CD4-positive, CD25-positive, alpha-beta regulatory T cell (primary cell): Measurements from ENCODE around the gene TTC33. TPM values are rescaled to one million over a fixed set of nuclear protein-coding genes. Genes with fewer than 3 reads are reported as not detected.

Source experiments
- ATAC-seq, 2 donors: fragments of 150-1000 bp; cut with Tn5 transposase; one replicate each; pipeline ENCODE4 v1.10.0; 2021; ENCODE audit warnings: low read depth in 2 of 2, moderate number of reproducible peaks in 2 of 2, moderate library complexity in 1 of 2
- DNase-seq, 3 donors: peaks; one replicate each; pipeline versions ENCODE4 v3.0.0 to v3.0.0-alpha.2; 2012 to 2022; ENCODE audit warnings: mixed read lengths in 1 of 3
- H3K27ac ChIP-seq: one replicate; pipeline ENCODE4 v1.7.0; 2013; ENCODE audit warnings: mild to moderate bottlenecking, low read length; ENCODE audit not compliant: insufficient read depth, poor library complexity, severe bottlenecking
- H3K27me3 ChIP-seq: one replicate; pipeline ENCODE4 v1.7.0; 2013; ENCODE audit warnings: low read length; ENCODE audit not compliant: control insufficient read depth, insufficient read depth
- H3K36me3 ChIP-seq: one replicate; pipeline ENCODE4 v1.7.0; 2013; ENCODE audit warnings: mild to moderate bottlenecking, low read length, moderate library complexity; ENCODE audit not compliant: control insufficient read depth, insufficient read depth
- H3K4me1 ChIP-seq: 2 replicates; pipeline ENCODE4 v1.7.0; 2013; ENCODE audit warnings: mild to moderate bottlenecking, low read length; ENCODE audit not compliant: insufficient read depth, control insufficient read depth, poor library complexity, severe bottlenecking
- H3K4me3 ChIP-seq: one replicate; pipeline ENCODE4 v1.7.0; 2013; ENCODE audit warnings: low read depth, mild to moderate bottlenecking, low read length, moderate library complexity
- H3K9me3 ChIP-seq, 2 experiments: 1 replicate in 1 of 2; 2 replicates in 1 of 2; pipeline ENCODE4 v1.7.0; 2013; ENCODE audit warnings: low read length in 2 of 2, mild to moderate bottlenecking in 1 of 2, moderate library complexity in 1 of 2; ENCODE audit not compliant: control insufficient read depth in 2 of 2
- H3K27ac Mint-ChIP-seq, 3 donors: one replicate each; pipeline ENCODE4 v1.8.0; 2020 to 2022; ENCODE audit warnings: mild to moderate bottlenecking in 3 of 3, mixed read lengths in 3 of 3, moderate library complexity in 2 of 3
- H3K27me3 Mint-ChIP-seq: one replicate; pipeline ENCODE4 v1.8.0; 2022; ENCODE audit warnings: mild to moderate bottlenecking, mixed read lengths
- H3K36me3 Mint-ChIP-seq: one replicate; pipeline ENCODE4 v1.8.0; 2020; ENCODE audit warnings: mixed read lengths
- H3K4me1 Mint-ChIP-seq, 4 donors: one replicate each; pipeline ENCODE4 v1.8.0; 2020 to 2022; ENCODE audit warnings: mixed read lengths in 4 of 4, mild to moderate bottlenecking in 1 of 4
- H3K4me3 Mint-ChIP-seq, 4 donors: one replicate each; pipeline ENCODE4 v1.8.0; 2020 to 2022; ENCODE audit warnings: mild to moderate bottlenecking in 4 of 4, mixed read lengths in 4 of 4, moderate library complexity in 3 of 4
- H3K9me3 Mint-ChIP-seq, 7 donors: one replicate each; pipeline ENCODE4 v1.8.0; 2020 to 2022; ENCODE audit warnings: mixed read lengths in 7 of 7, mild to moderate bottlenecking in 3 of 7, moderate library complexity in 2 of 7
- polyA plus RNA-seq, 4 donors: library from polyadenylated mRNA; unstranded; fragments of 300-500 nt; fragmentation: Illumina TruSeq; gene quantifications; one replicate each; pipeline ENCODE4 v1.2.3, GENCODE V29; 2021
- total RNA-seq: library from RNA; stranded (reverse); gene quantifications from one replicate; pipeline ENCODE4 v1.2.3, GENCODE V29; 2022

Gene TTC33
- total and polyA plus RNA-seq, 5 donors from 2014 or later = 12.0 to 19.6 (median 16.7) TPM

DNA sequence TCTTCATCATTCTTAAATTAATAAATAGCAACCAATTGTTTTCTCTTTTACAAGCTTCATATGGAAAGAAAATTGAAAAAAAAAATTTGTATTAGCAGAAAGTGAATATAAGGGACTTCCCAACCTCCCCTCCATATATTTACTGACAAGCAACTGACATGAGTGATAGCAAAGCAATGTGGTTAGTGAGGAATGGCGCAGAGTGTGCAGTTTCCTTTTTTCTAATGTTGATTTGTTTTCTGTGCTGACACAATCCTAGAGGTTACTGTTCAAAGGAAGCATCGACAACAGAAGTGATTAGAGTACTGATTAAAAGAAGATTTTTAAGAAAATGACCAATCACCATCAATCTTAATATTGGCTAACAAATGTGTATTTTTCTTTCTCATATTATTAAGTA lies 77.7 kb downstream of the TTC33 start:
- DNase-seq (peak in 1 of 3 donors; percentile 28), ATAC-seq (no peak)
- Histone ChIP-seq H3K27me3 (no peaks in the 10 kb centered on the region), H3K4me1 (peaks cover 51% of the 10 kb centered on the region), H3K9me3 (no peaks in the 10 kb centered on the region), H3K4me3 (peak overlapping the region; percentile 83), H3K27ac (peak overlapping the region; percentile 90), H3K36me3 (peaks cover 8% of the 10 kb centered on the region)
- Mint-ChIP-seq H3K4me1 (peaks cover 30 to 58% (median 45%) of the 10 kb centered on the region in 4 donors), H3K36me3 (peaks cover 3% of the 10 kb centered on the region), H3K4me3 (peak overlapping the region in 3 of 4 donors; percentile 8 to 97 (median 50)), H3K27me3 (no peaks in the 10 kb centered on the region), H3K27ac (peak overlapping the region in 1 of 3 donors; percentile 90), H3K9me3 (no peaks in the 10 kb centered on the region)

DNA sequence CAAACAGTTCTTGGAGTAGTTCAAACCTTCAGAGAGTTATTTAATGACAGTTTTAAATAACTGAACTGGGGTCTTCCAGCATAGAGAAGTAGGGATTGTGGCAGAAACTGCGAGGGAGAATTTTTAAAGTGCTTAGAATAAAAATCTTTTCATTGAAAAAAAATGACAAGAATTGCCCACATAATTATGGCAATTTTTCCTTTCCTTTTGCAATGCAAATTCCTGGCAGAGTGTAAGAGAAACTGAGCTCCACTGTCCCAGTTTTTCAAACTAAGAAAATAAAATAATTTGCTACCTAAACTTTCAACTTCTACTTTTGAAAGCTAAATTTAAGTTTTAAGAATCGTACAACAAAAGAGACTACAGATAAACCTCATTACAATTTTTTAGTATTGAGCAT lies 78.3 kb downstream of the TTC33 start:
- H3K27ac ChIP-seq = peak overlapping the region; percentile 90
- Mint-ChIP-seq H3K27me3 (no peaks in the 10 kb centered on the region), H3K4me1 (peaks cover 30 to 59% (median 46%) of the 10 kb centered on the region in 4 donors)

DNA sequence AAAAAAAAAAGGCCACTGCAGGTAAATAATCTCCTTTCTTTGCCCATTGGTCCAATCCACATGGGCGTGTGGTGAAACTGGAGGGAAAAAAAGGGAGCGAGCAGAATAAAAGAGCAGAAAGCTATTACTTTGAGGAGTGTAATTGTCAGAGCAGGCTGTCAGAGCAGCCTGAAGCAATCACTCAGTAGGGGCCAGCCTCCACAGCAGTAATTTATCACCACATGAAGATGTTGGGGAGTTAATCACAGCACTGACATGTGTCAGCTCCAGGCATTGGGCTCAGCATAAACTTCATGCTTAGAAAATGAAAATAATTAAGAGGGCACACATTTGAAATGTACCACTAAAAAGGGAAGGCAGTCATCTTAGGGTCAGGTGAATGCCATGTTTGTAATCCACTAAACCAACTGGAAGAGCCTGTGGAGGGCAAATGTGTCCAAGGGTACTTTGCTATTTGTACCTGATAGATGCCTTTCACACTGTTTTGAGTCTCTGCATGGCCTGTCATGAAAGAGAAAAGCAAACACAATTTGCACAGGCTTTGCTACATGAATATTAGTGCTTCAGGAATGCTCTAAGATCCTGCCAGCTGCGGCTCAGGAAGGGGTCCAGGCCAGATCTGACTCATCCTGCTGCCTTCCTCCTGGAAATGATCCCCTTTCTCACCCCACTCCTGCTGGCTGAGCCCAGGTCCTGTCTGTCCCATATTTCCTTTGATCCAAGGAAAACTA lies 79.0 kb downstream of the TTC33 start:
- H3K36me3 Mint-ChIP-seq = no peaks in the 10 kb centered on the region
- peaks cover 30 to 61% (median 47%) of the 10 kb centered on the region in 4 donors for H3K4me1 Mint-ChIP-seq
- ATAC-seq (no peak), DNase-seq (no peak)
- peak overlapping the region; percentile 8 to 80 (median 60) for H3K4me3 Mint-ChIP-seq
- H3K4me1 ChIP-seq = peaks cover 48% of the 10 kb centered on the region
- no peaks in the 10 kb centered on the region for H3K9me3 Mint-ChIP-seq
- H3K27ac ChIP-seq = peak overlapping the region; percentile 90
- no peaks in the 10 kb centered on the region for H3K27me3 ChIP-seq
- peak overlapping the region in 2 of 3 donors; percentile 76 to 86 for H3K27ac Mint-ChIP-seq
- peaks cover 3% of the 10 kb centered on the region for H3K36me3 ChIP-seq
- no peaks in the 10 kb centered on the region for H3K27me3 Mint-ChIP-seq
- peak overlapping the region; percentile 11 for H3K4me3 ChIP-seq
- no peaks in the 10 kb centered on the region for H3K9me3 ChIP-seq

More for the DNA sequence above, 78.3 kb downstream of the TTC33 start:
- DNase-seq (no peak), ATAC-seq (no peak)
- H3K4me1 ChIP-seq = peaks cover 48% of the 10 kb centered on the region
- Mint-ChIP-seq H3K36me3 (peaks cover 3% of the 10 kb centered on the region), H3K9me3 (no peaks in the 10 kb centered on the region), H3K4me3 (no peak overlapping the region), H3K27ac (peak overlapping the region in 1 of 3 donors; percentile 86)
- no peaks in the 10 kb centered on the region for H3K9me3 ChIP-seq
- no peaks in the 10 kb centered on the region for H3K27me3 ChIP-seq
- H3K4me3 ChIP-seq = peak overlapping the region; percentile 83
- H3K36me3 ChIP-seq = peaks cover 8% of the 10 kb centered on the region

- no peaks in the 10 kb centered on the region for H3K27me3 ChIP-seq
- H3K27ac Mint-ChIP-seq = peak overlapping the region; percentile 8 to 86 (median 76)
- no peaks in the 10 kb centered on the region for H3K36me3 ChIP-seq
- no peaks in the 10 kb centered on the region for H3K9me3 ChIP-seq
- peak overlapping the region; percentile 29 for H3K27ac ChIP-seq
- peak overlapping the region; percentile 55 for H3K4me3 ChIP-seq
- ATAC-seq (no peak), DNase-seq (peak in 1 of 3 donors; percentile 59)
- H3K4me3 Mint-ChIP-seq = peak overlapping the region; percentile 33 to 69 (median 41)
- H3K36me3 Mint-ChIP-seq = no peaks in the 10 kb centered on the region
- peaks cover 30 to 72% (median 52%) of the 10 kb centered on the region in 4 donors for H3K4me1 Mint-ChIP-seq
- H3K4me1 ChIP-seq = peaks cover 49% of the 10 kb centered on the region
- no peaks in the 10 kb centered on the region for H3K27me3 Mint-ChIP-seq
- H3K9me3 Mint-ChIP-seq = no peaks in the 10 kb centered on the region
These were observed 80.2 kb downstream of the TTC33 start for GRCh38 chr5:40675396-40676133.

GRCh38 chr5:40674661-40675235 lies 81.0 kb downstream of the TTC33 start:
- Histone ChIP-seq H3K36me3 (no peaks in the 10 kb centered on the region), H3K4me1 (peaks cover 57% of the 10 kb centered on the region), H3K4me3 (no peak overlapping the region), H3K27ac (peak overlapping the region; percentile 18), H3K9me3 (no peaks in the 10 kb centered on the region), H3K27me3 (no peaks in the 10 kb centered on the region)
- H3K4me3 Mint-ChIP-seq = peak overlapping the region in 2 of 4 donors; percentile 3 to 8
- H3K36me3 Mint-ChIP-seq = no peaks in the 10 kb centered on the region
- peaks cover 30 to 80% (median 58%) of the 10 kb centered on the region in 4 donors for H3K4me1 Mint-ChIP-seq
- no peak for ATAC-seq
- H3K9me3 Mint-ChIP-seq = no peaks in the 10 kb centered on the region
- peak overlapping the region in 1 of 3 donors; percentile 3 for H3K27ac Mint-ChIP-seq
- H3K27me3 Mint-ChIP-seq = no peaks in the 10 kb centered on the region
- DNase-seq = no peak

DNA sequence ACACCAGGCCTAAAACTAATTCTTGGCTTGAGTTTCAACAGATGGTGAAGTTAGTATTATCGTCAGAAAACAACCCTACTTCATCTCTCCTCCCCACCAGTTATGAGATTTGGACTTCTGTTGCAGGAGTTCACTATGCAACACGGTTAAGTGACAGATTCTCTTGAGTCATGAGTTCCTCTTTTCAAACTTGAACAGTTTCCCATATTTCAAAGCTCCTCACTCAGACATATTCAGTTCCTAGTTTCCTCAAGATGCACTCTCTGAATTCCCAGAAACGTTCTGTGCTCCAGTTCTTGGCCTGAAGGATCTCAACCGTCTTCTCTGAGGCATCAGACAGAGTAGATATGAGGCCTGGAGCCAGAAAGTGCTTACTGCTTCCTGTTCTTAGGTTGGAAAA lies 83.3 kb downstream of the TTC33 start:
- no peak overlapping the region for H3K27ac ChIP-seq
- Mint-ChIP-seq H3K4me1 (peaks cover 30 to 80% (median 56%) of the 10 kb centered on the region in 4 donors), H3K27me3 (no peaks in the 10 kb centered on the region), H3K36me3 (no peaks in the 10 kb centered on the region), H3K27ac (peak overlapping the region in 2 of 3 donors; percentile 37 to 75), H3K9me3 (no peaks in the 10 kb centered on the region), H3K4me3 (peak overlapping the region in 1 of 4 donors; percentile 62)
- no peaks in the 10 kb centered on the region for H3K27me3 ChIP-seq
- H3K9me3 ChIP-seq = no peaks in the 10 kb centered on the region
- no peak for DNase-seq
- ATAC-seq = no peak
- H3K4me3 ChIP-seq = no peak overlapping the region
- no peaks in the 10 kb centered on the region for H3K36me3 ChIP-seq
- H3K4me1 ChIP-seq = peaks cover 51% of the 10 kb centered on the region

DNA sequence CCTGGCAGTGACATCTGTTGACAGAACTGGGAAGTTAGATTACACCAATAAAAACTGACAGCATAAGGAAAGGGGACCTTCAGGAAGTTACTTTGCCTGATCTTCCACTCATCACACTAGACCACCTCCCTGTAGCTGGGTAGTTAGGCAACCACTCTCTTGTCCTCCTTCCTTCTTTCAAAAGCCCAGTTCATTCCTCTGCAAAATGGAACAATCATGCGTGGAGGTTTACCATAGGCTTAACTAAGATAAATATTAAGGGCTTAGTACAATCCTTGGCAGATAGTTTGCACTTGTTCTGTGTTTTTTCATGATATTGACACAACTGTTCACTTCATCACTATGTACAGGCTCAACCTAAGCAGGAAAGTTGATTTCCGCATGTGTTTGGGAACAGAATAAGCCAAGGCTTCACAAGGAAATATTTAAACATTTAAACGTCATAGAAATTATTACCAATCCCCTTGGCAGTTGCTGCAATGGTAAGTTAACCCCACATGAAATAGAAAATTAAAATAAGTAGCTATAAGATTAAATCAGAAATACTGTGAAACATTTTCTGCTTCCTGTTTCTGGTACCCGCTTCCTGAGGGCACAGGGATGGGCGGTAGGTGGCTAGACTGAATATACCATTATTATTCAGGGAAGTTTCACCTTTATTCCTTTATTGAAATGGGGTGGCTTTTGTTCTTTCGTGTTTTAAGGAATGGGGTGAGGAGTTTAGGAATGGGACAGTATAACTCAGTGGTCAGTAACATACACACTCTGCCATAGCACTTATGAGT lies 86.0 kb downstream of the TTC33 start:
- Histone ChIP-seq H3K4me3 (peak overlapping the region; percentile 61), H3K27me3 (no peaks in the 10 kb centered on the region), H3K9me3 (no peaks in the 10 kb centered on the region), H3K27ac (no peak overlapping the region), H3K4me1 (peaks cover 31% of the 10 kb centered on the region), H3K36me3 (no peaks in the 10 kb centered on the region)
- Mint-ChIP-seq H3K36me3 (no peaks in the 10 kb centered on the region), H3K27me3 (no peaks in the 10 kb centered on the region), H3K4me3 (peak overlapping the region; percentile 18 to 61 (median 34)), H3K9me3 (peaks cover 0 to 2% (median 0%) of the 10 kb centered on the region in 7 donors), H3K4me1 (peaks cover 12 to 55% (median 38%) of the 10 kb centered on the region in 4 donors), H3K27ac (peak overlapping the region; percentile 11 to 50 (median 35))
- ATAC-seq (peak in 1 of 2 donors; percentile 5), DNase-seq (peak in 1 of 3 donors; percentile 41)
